Naive thymus-derived CD4-positive, alpha-beta T cell (primary cell): ENCODE results near the gene GMPR. TPM values are rescaled to one million over a fixed set of nuclear protein-coding genes. Genes with fewer than 3 reads are reported as not detected.

Experiments
- ATAC-seq: fragments of 150-1000 bp; cut with Tn5 transposase; 2 replicates; pipeline ENCODE4 v1.10.0; 2021; ENCODE audit warnings: mild to moderate bottlenecking, moderate library complexity
- CTCF ChIA-PET: fragments of 350-600 bp; sonication (Branson Sonifier 250); formaldehyde crosslinking; loops from one replicate; lab custom pipeline; 2021; ENCODE audit warnings: antibody characterized with exemption; lab: Charles Lee
- POLR2A ChIA-PET: fragments of 350-600 bp; sonication (Branson Sonifier 250); formaldehyde crosslinking; loops from one replicate; lab custom pipeline; 2021; ENCODE audit warnings: antibody characterized with exemption, inconsistent platforms; lab: Charles Lee
- DNase-seq, 9 donors: peaks; one replicate each; pipeline versions ENCODE4 v3.0.0 to v3.0.0-alpha.2; 2020 to 2022; ENCODE audit warnings: mixed read lengths in 1 of 9
- H3K27ac ChIP-seq: one replicate; pipeline ENCODE4 v1.7.0; 2013; ENCODE audit warnings: mild to moderate bottlenecking, low read depth, low read length, moderate library complexity
- H3K27me3 ChIP-seq, 2 donors: one replicate each; pipeline ENCODE4 v1.7.0; 2013; ENCODE audit warnings: low read length in 2 of 2, mild to moderate bottlenecking in 2 of 2, moderate library complexity in 2 of 2; ENCODE audit not compliant: control insufficient read depth in 2 of 2, insufficient read depth in 2 of 2
- H3K36me3 ChIP-seq, 3 experiments: 1 replicate in 2 of 3; 2 replicates in 1 of 3; pipeline ENCODE4 v1.7.0; 2013; ENCODE audit warnings: low read length in 3 of 3, mild to moderate bottlenecking in 3 of 3, moderate library complexity in 1 of 3; ENCODE audit not compliant: insufficient read depth in 3 of 3, control insufficient read depth in 2 of 3
- H3K4me1 ChIP-seq, 2 donors: one replicate each; pipeline ENCODE4 v1.7.0; 2013; ENCODE audit warnings: low read length in 2 of 2, mild to moderate bottlenecking in 2 of 2, moderate library complexity in 1 of 2; ENCODE audit not compliant: control insufficient read depth in 2 of 2, insufficient read depth in 2 of 2
- H3K4me3 ChIP-seq: 2 replicates; pipeline ENCODE4 v1.7.0; 2013; ENCODE audit warnings: mild to moderate bottlenecking, low read length
- H3K9me3 ChIP-seq, 3 experiments: 1 replicate in 2 of 3; 2 replicates in 1 of 3; pipeline ENCODE4 v1.7.0; 2013; ENCODE audit warnings: low read length in 3 of 3; ENCODE audit not compliant: control insufficient read depth in 2 of 3
- H3K27ac Mint-ChIP-seq, 9 donors: one replicate each; pipeline ENCODE4 v1.8.0; 2020 to 2022; ENCODE audit warnings: mixed read lengths in 9 of 9, mild to moderate bottlenecking in 8 of 9, moderate library complexity in 5 of 9, inconsistent platforms in 2 of 9
- H3K27me3 Mint-ChIP-seq, 5 donors: one replicate each; pipeline ENCODE4 v1.8.0; 2021 to 2022; ENCODE audit warnings: mixed read lengths in 5 of 5, mild to moderate bottlenecking in 1 of 5
- H3K36me3 Mint-ChIP-seq, 5 donors: one replicate each; pipeline ENCODE4 v1.8.0; 2020 to 2022; ENCODE audit warnings: mixed read lengths in 5 of 5, mild to moderate bottlenecking in 3 of 5, inconsistent platforms in 1 of 5
- H3K4me1 Mint-ChIP-seq, 7 donors: one replicate each; pipeline ENCODE4 v1.8.0; 2020 to 2022; ENCODE audit warnings: mixed read lengths in 7 of 7, mild to moderate bottlenecking in 3 of 7, inconsistent platforms in 1 of 7
- H3K4me3 Mint-ChIP-seq, 10 donors: one replicate each; pipeline ENCODE4 v1.8.0; 2020 to 2022; ENCODE audit warnings: mild to moderate bottlenecking in 10 of 10, mixed read lengths in 10 of 10, moderate library complexity in 6 of 10, inconsistent platforms in 2 of 10
- H3K9me3 Mint-ChIP-seq, 11 donors: one replicate each; pipeline ENCODE4 v1.8.0; 2020 to 2022; ENCODE audit warnings: mixed read lengths in 11 of 11, mild to moderate bottlenecking in 4 of 11, inconsistent platforms in 1 of 11, moderate library complexity in 1 of 11
- intact Hi-C, 2 donors: fragments of 100-400 bp; cut with micrococcal nuclease; formaldehyde crosslinking; loops; one replicate each; pipeline ENCODE4 v1.15.1; 2023
- polyA plus RNA-seq, 2 donors: library from polyadenylated mRNA; unstranded; fragments of 300-500 nt; fragmentation: Illumina TruSeq; gene quantifications; one replicate each; pipeline ENCODE4 v1.2.3, GENCODE V29; 2021
- total RNA-seq, 6 experiments: library from RNA in 5 of 6; stranded (reverse) in 5 of 6; gene quantifications; 1 replicate in 5 of 6; 2 replicates in 1 of 6; pipeline ENCODE4 v1.2.3 and lab custom pipeline; 2021 to 2026

GMPR gene
- total and polyA plus RNA-seq, 7 experiments from 2014 or later: 0.60 to 2.1 (median 0.93) TPM; not detected in 2

GRCh38 chr6:16199804-16200203, 38.6 kb upstream of the GMPR start:
- POLR2A ChIA-PET: interaction anchor here (0.7 kb wide), 1 partner anchor 527 kb away, joined by 3 read pairs; no protein-coding TSS in a partner anchor

GRCh38 chr6:16200321-16200883, 38.0 kb upstream of the GMPR start:
- ATAC-seq (no peak), DNase-seq (no peak)
- Mint-ChIP-seq H3K27ac (no peak overlapping the region), H3K4me3 (no peak overlapping the region), H3K4me1 (no peaks in the 10 kb centered on the region), H3K9me3 (peaks cover 0 to 2% (median 0%) of the 10 kb centered on the region in 11 donors), H3K36me3 (no peaks in the 10 kb centered on the region), H3K27me3 (peaks cover 1 to 27% (median 6%) of the 10 kb centered on the region in 5 donors)
- ChIA-PET CTCF (no interaction called here), POLR2A (interaction anchor here (0.7 kb wide), 1 partner anchor 527 kb away, joined by 3 read pairs; no protein-coding TSS in a partner anchor)
- Histone ChIP-seq H3K4me3 (no peak overlapping the region), H3K4me1 (no peaks in the 10 kb centered on the region), H3K36me3 (no peaks in the 10 kb centered on the region), H3K27ac (no peak overlapping the region), H3K9me3 (no peaks in the 10 kb centered on the region), H3K27me3 (no peaks in the 10 kb centered on the region)
- intact Hi-C loops: loop anchor here in 1 of 2 donors (10.0 kb wide), 1 partner anchor 306 kb away; no protein-coding TSS in a partner anchor

More at GRCh38 chr6:16199804-16200203, 38.6 kb upstream of the GMPR start:
- DNase-seq: no peak
- H3K27me3 ChIP-seq: no peaks in the 10 kb centered on the region
- Mint-ChIP-seq H3K9me3 (peaks cover 0 to 2% (median 0%) of the 10 kb centered on the region in 11 donors), H3K27me3 (peaks cover 6 to 32% (median 12%) of the 10 kb centered on the region in 5 donors), H3K36me3 (no peaks in the 10 kb centered on the region), H3K27ac (no peak overlapping the region), H3K4me3 (no peak overlapping the region), H3K4me1 (no peaks in the 10 kb centered on the region)
- H3K27ac ChIP-seq: no peak overlapping the region
- H3K36me3 ChIP-seq: no peaks in the 10 kb centered on the region
- intact Hi-C loops: loop anchor here in 1 of 2 donors (10.0 kb wide), 1 partner anchor 305 kb away; no protein-coding TSS in a partner anchor
- CTCF ChIA-PET: no interaction called here
- no peak overlapping the region for H3K4me3 ChIP-seq
- no peak for ATAC-seq
- H3K9me3 ChIP-seq: no peaks in the 10 kb centered on the region
- H3K4me1 ChIP-seq: no peaks in the 10 kb centered on the region

- Histone ChIP-seq H3K36me3 (no peaks in the 10 kb centered on the region), H3K4me3 (no peak overlapping the region), H3K27ac (no peak overlapping the region), H3K9me3 (no peaks in the 10 kb centered on the region), H3K4me1 (no peaks in the 10 kb centered on the region), H3K27me3 (no peaks in the 10 kb centered on the region)
- intact Hi-C loops: loop anchor here in 1 of 2 donors (10.0 kb wide), 1 partner anchor 307 kb away; no protein-coding TSS in a partner anchor
- ChIA-PET POLR2A (no interaction called here), CTCF (interaction anchor here (0.6 to 2.6 kb wide), 4 partner anchors 10 to 1511 kb away, joined by 3 to 8 read pairs (median 6); no protein-coding TSS in a partner anchor)
- ATAC-seq: no peak
- Mint-ChIP-seq H3K27ac (no peak overlapping the region), H3K4me1 (peaks cover 0 to 5% (median 0%) of the 10 kb centered on the region in 7 donors), H3K27me3 (peaks cover 0 to 23% (median 2%) of the 10 kb centered on the region in 5 donors), H3K36me3 (no peaks in the 10 kb centered on the region), H3K9me3 (peaks cover 0 to 2% (median 0%) of the 10 kb centered on the region in 11 donors), H3K4me3 (no peak overlapping the region)
- no peak for DNase-seq
Observed at GRCh38 chr6:16201706-16202105, 36.7 kb upstream of the GMPR start.

- Histone ChIP-seq H3K9me3 (no peaks in the 10 kb centered on the region), H3K27me3 (no peaks in the 10 kb centered on the region), H3K4me1 (no peaks in the 10 kb centered on the region), H3K27ac (no peak overlapping the region), H3K4me3 (no peak overlapping the region), H3K36me3 (no peaks in the 10 kb centered on the region)
- Mint-ChIP-seq H3K4me1 (peaks cover 0 to 6% (median 0%) of the 10 kb centered on the region in 7 donors), H3K36me3 (no peaks in the 10 kb centered on the region), H3K4me3 (no peak overlapping the region), H3K27me3 (peaks cover 5 to 18% (median 14%) of the 10 kb centered on the region in 5 donors), H3K27ac (no peak overlapping the region), H3K9me3 (peaks cover 0 to 2% (median 0%) of the 10 kb centered on the region in 11 donors)
- ChIA-PET POLR2A (no interaction called here), CTCF (interaction anchor here (1.2 to 3.5 kb wide), 6 partner anchors 9 to 520 kb away, joined by 3 to 31 read pairs (median 6); no protein-coding TSS in a partner anchor)
- DNase-seq (no peak), ATAC-seq (no peak)
- intact Hi-C loops: loop anchor here in 1 of 2 donors (5.0 to 10.0 kb wide), 2 partner anchors 310 to 713 kb away; no protein-coding TSS in a partner anchor
Observed at GRCh38 chr6:16204653-16205376, 33.6 kb upstream of the GMPR start.

GRCh38 chr6:16205377-16206144, 32.8 kb upstream of the GMPR start:
- Mint-ChIP-seq H3K27me3 (peaks cover 5 to 19% (median 16%) of the 10 kb centered on the region in 5 donors), H3K4me1 (peaks cover 0 to 6% (median 0%) of the 10 kb centered on the region in 7 donors), H3K4me3 (no peak overlapping the region), H3K27ac (no peak overlapping the region), H3K9me3 (peaks cover 0 to 2% (median 0%) of the 10 kb centered on the region in 11 donors), H3K36me3 (no peaks in the 10 kb centered on the region)
- Histone ChIP-seq H3K36me3 (no peaks in the 10 kb centered on the region), H3K27ac (no peak overlapping the region), H3K4me1 (no peaks in the 10 kb centered on the region), H3K4me3 (no peak overlapping the region), H3K9me3 (no peaks in the 10 kb centered on the region), H3K27me3 (no peaks in the 10 kb centered on the region)
- ChIA-PET POLR2A (no interaction called here), CTCF (interaction anchor here (0.6 to 3.5 kb wide), 12 partner anchors 8 to 561 kb away, joined by 3 to 31 read pairs (median 3); no protein-coding TSS in a partner anchor)
- DNase-seq (no peak), ATAC-seq (peak; percentile 14)
- intact Hi-C loops: loop anchor here (1.0 to 10.0 kb wide), 7 partner anchors 22 to 713 kb away; partner anchors contain the start of gene MYLIP (in 2 of the 2)

GRCh38 chr6:16206595-16207037, 31.8 kb upstream of the GMPR start:
- Mint-ChIP-seq H3K27me3 (peaks cover 5 to 25% (median 19%) of the 10 kb centered on the region in 5 donors), H3K4me3 (no peak overlapping the region), H3K27ac (peak overlapping the region in 1 of 9 donors; percentile 48), H3K9me3 (peaks cover 0 to 2% (median 0%) of the 10 kb centered on the region in 11 donors), H3K36me3 (no peaks in the 10 kb centered on the region), H3K4me1 (peaks cover 0 to 6% (median 0%) of the 10 kb centered on the region in 7 donors)
- no peak overlapping the region for H3K27ac ChIP-seq
- no peak overlapping the region for H3K4me3 ChIP-seq
- no peaks in the 10 kb centered on the region for H3K36me3 ChIP-seq
- no peaks in the 10 kb centered on the region for H3K4me1 ChIP-seq
- peak; percentile 86 for ATAC-seq
- intact Hi-C loops: loop anchor here (1.0 to 10.0 kb wide), 7 partner anchors 23 to 714 kb away; partner anchors contain the start of gene MYLIP (in 2 of the 2)
- DNase-seq: peak in 7 of 9 donors; percentile 19 to 63 (median 54)
- H3K9me3 ChIP-seq: no peaks in the 10 kb centered on the region
- H3K27me3 ChIP-seq: no peaks in the 10 kb centered on the region
- ChIA-PET CTCF (interaction anchor here (1.1 to 3.5 kb wide), 6 partner anchors 9 to 521 kb away, joined by 3 to 31 read pairs (median 6); no protein-coding TSS in a partner anchor), POLR2A (no interaction called here)
